GM23248 (cell line): ENCODE measurements around the gene VWA8. TPM values are rescaled to one million over a fixed set of nuclear protein-coding genes. Genes with fewer than 3 reads are reported as not detected.

ENCODE experiments used
- DNase-seq: peaks from one replicate; pipeline ENCODE4 v3.0.0-alpha.2; 2015
- H2AFZ ChIP-seq: fragments of 200-600 bp; sonication (generic); 2 replicates; pipeline ENCODE4 v1.6.1; 2016; ENCODE audit warnings: antibody characterized with exemption
- H3F3A ChIP-seq: fragments of 200-600 bp; sonication (generic); 2 replicates; pipeline ENCODE4 v1.6.1; 2016; ENCODE audit warnings: mild to moderate bottlenecking, antibody characterized with exemption, mixed run types; ENCODE audit not compliant: insufficient read depth
- H3K27ac ChIP-seq: fragments of 200-600 bp; sonication (generic); 2 replicates; pipeline ENCODE4 v1.5.1; 2016; ENCODE audit warnings: mild to moderate bottlenecking
- H3K27me3 ChIP-seq: fragments of 200-600 bp; sonication (generic); replicated peaks from 2 replicates; pipeline ENCODE4 v1.6.1; 2016; ENCODE audit warnings: mild to moderate bottlenecking; ENCODE audit not compliant: insufficient read depth
- H3K36me3 ChIP-seq: fragments of 200-600 bp; sonication (generic); 2 replicates; pipeline ENCODE4 v1.6.1; 2016; ENCODE audit warnings: low read depth, mild to moderate bottlenecking
- H3K4me1 ChIP-seq: fragments of 200-600 bp; sonication (generic); 2 replicates; pipeline ENCODE4 v1.6.1; 2016; ENCODE audit warnings: mild to moderate bottlenecking; ENCODE audit not compliant: insufficient read depth
- H3K4me2 ChIP-seq: fragments of 200-600 bp; sonication (generic); one replicate; pipeline ENCODE4 v1.6.1; 2016; ENCODE audit warnings: mild to moderate bottlenecking; ENCODE audit not compliant: unreplicated experiment
- H3K4me3 ChIP-seq: fragments of 200-600 bp; sonication (generic); 2 replicates; pipeline ENCODE4 v1.5.1; 2016; ENCODE audit warnings: mild to moderate bottlenecking
- H3K79me2 ChIP-seq: fragments of 200-600 bp; sonication (generic); 2 replicates; pipeline ENCODE4 v1.6.1; 2016; ENCODE audit warnings: mild to moderate bottlenecking; ENCODE audit not compliant: insufficient read depth
- H3K9ac ChIP-seq: fragments of 200-600 bp; sonication (generic); 2 replicates; pipeline ENCODE4 v1.6.1; 2016; ENCODE audit warnings: mild to moderate bottlenecking
- H3K9me2 ChIP-seq: fragments of 200-600 bp; sonication (generic); 2 replicates; pipeline ENCODE4 v1.6.1; 2016; ENCODE audit warnings: mixed run types, mild to moderate bottlenecking, moderate library complexity; ENCODE audit not compliant: insufficient read depth
- H3K9me3 ChIP-seq: fragments of 200-600 bp; sonication (generic); one replicate; pipeline ENCODE4 v1.6.1; 2017; ENCODE audit warnings: low read depth
- H4K20me1 ChIP-seq: fragments of 200-600 bp; sonication (generic); 2 replicates; pipeline ENCODE4 v1.6.0; 2016; ENCODE audit not compliant: insufficient read depth
- EZH2 ChIP-seq: fragments of 200-600 bp; sonication (generic); IDR thresholded peaks from 2 replicates; pipeline ENCODE4 v1.6.1; 2018; ENCODE audit warnings: antibody characterized with exemption, mild to moderate bottlenecking; ENCODE audit not compliant: insufficient read depth, poor library complexity, severe bottlenecking
- EZH2phosphoT487 ChIP-seq: fragments of 200-600 bp; sonication (generic); IDR thresholded peaks from 2 replicates; pipeline ENCODE4 v1.6.1; 2018; ENCODE audit warnings: antibody characterized with exemption, moderate library complexity, mild to moderate bottlenecking, low read depth; ENCODE audit not compliant: insufficient read depth
- WGBS, 2 experiments: methylation state at CpG; one replicate each; pipeline ENCODE4 v1.1.6; 2015 to 2017; ENCODE audit warnings: low lambda C conversion rate in 2 of 2, low coverage in 1 of 2; ENCODE audit errors: missing lambda C conversion rate in 2 of 2; 5-methylcytosine and 5-hydroxymethylcytosine counted together
- in situ Hi-C: fragments of 300-500 bp; cut with MboI; formaldehyde crosslinking; loops from 2 replicates; pipeline ENCODE4 v1.15.0; 2020
- polyA plus RNA-seq: library from polyadenylated mRNA; unstranded; fragments of >200 nt; fragmentation: Nextera tagmentation; extraction: Ambion mirVana; gene quantifications from 2 replicates; pipeline ENCODE4 v1.2.1, GENCODE V29; 2016
- total RNA-seq: library from RNA; depleted of rRNA; stranded (reverse); fragments of >200 nt; shearing (Covaris generic); gene quantifications from 2 replicates; pipeline ENCODE4 v1.2.3, GENCODE V29; 2014

VWA8 gene
- total and polyA plus RNA-seq, 2 experiments from 2014 or later = 3.9 to 10.1 TPM

DNA sequence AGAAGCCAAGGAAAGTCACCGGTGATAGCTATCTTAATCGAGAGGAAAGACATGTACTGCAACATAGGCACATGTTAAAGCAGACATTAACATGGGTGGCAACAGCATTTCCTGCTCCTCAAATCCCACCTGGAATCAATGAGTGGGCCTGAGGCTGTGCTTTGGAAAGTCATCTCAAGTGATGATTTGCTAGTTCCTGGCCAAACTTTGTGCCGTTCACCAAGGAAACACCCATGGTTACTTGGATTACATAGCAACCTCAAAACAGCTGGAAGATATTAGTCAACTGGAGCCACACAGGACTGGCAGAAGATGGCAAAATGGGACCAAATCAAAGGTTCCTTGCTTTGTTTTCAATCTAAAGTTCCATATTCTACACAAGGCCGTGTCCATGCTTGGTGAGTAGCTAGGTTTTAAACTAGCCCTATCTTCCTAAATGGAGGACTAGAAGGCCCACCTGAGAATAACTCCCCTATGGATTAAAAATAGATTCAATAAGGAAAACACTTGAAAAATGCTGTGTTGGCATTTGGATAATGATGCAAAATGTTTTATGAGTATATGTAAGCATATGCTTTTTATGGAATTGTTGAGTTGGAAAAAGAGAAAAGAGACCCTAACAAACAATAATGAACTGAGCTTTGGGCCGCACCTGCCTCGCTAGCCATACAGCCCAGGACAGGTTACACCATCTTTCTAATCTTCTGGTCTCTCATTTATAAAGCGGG lies 359.0 kb downstream of the VWA8 start:
- no peaks in the 10 kb centered on the region for H3K9me3 ChIP-seq
- H3K9me2 ChIP-seq = no peaks in the 10 kb centered on the region
- in situ Hi-C loops = no loop called here
- TF ChIP-seq EZH2phosphoT487 = no peak
- TF ChIP-seq EZH2 = no peak
- peak overlapping the region; percentile 25 for H3K4me2 ChIP-seq
- 47 to 49% methylated on average over 7 of the region's 7 CpGs for WGBS, 2 experiments
- peaks cover 30% of the 10 kb centered on the region for H3K4me1 ChIP-seq
- H3K9ac ChIP-seq = peak overlapping the region; percentile 22
- H3K27me3 ChIP-seq = no peaks in the 10 kb centered on the region
- no peaks in the 10 kb centered on the region for H3K79me2 ChIP-seq
- peak overlapping the region; percentile 55 for H3K27ac ChIP-seq
- DNase-seq = peak; percentile 93
- H3F3A ChIP-seq = peaks cover 19% of the 10 kb centered on the region
- no peaks in the 10 kb centered on the region for H4K20me1 ChIP-seq
- no peak overlapping the region for H2AFZ ChIP-seq
- no peak overlapping the region for H3K4me3 ChIP-seq
- no peaks in the 10 kb centered on the region for H3K36me3 ChIP-seq

DNA sequence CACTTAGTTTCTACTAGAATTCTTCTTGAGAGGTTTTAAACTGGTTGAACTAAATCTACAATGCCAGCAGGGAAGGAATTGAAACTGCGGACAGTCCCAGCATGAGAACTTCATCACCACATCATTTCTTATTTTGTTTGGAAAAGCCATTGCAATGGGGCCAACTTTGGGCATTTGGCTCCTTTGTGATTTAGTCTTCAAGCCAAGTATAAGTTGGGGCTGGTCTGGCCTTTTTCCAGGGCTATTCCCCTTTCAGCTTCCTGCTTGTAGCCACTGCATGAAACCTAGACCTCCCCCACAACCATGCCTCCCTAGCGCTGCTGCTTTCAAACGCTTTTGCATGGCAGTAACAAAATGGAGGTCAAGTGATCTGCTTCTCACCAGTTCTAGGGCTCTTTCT lies 361.3 kb downstream of the VWA8 start:
- peaks cover 38% of the 10 kb centered on the region for H3F3A ChIP-seq
- H4K20me1 ChIP-seq = no peaks in the 10 kb centered on the region
- H3K4me3 ChIP-seq = no peak overlapping the region
- H3K9me2 ChIP-seq = no peaks in the 10 kb centered on the region
- H2AFZ ChIP-seq = no peak overlapping the region
- peaks cover 43% of the 10 kb centered on the region for H3K4me1 ChIP-seq
- TF ChIP-seq EZH2 (no peak), EZH2phosphoT487 (no peak)
- DNase-seq = no peak
- in situ Hi-C loops = no loop called here
- 95 to 96% methylated on average over 3 of the region's 3 CpGs for WGBS, 2 experiments
- no peaks in the 10 kb centered on the region for H3K79me2 ChIP-seq
- H3K9ac ChIP-seq = no peak overlapping the region
- H3K9me3 ChIP-seq = no peaks in the 10 kb centered on the region
- H3K27ac ChIP-seq = no peak overlapping the region
- H3K36me3 ChIP-seq = no peaks in the 10 kb centered on the region
- H3K4me2 ChIP-seq = no peak overlapping the region
- H3K27me3 ChIP-seq = no peaks in the 10 kb centered on the region

DNA sequence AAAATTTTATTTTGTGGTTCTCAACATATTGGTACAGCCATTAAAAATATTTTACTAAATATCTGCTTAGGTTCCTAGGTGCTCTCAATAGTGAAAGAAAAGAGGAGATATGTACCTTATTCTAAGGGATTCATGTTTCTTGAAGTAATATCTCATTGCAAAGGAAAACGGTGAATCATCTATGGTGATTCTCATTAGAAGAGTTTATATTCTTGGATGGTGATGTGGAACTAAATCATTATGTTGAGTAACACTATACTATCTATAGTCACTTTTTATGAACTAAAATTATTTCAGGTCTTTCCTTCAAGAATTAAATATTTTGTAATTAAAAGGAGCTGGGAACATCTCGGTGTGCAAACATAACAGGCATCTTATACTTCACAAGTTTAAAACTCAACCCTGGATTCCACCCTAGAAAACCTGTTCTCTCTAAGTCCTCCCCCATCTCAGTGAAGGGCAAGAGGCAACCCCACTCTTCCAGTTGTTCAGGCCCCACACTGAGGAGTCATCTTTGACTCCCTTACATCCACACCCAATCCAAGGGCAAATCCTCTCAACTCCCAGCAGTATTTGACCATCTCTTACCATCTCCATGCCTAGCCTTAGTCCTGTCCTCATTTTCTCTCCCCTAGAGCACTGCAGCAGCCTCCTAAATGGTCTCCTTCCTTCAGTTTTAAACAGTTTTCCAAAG lies 363.4 kb downstream of the VWA8 start:
- Histone ChIP-seq H3K79me2 (no peaks in the 10 kb centered on the region), H2AFZ (no peak overlapping the region), H3K9me3 (no peaks in the 10 kb centered on the region), H3K4me1 (peaks cover 34% of the 10 kb centered on the region), H3K4me2 (peak overlapping the region; percentile 64), H3K27ac (peak overlapping the region; percentile 82), H3K9ac (peak overlapping the region; percentile 43), H3K27me3 (no peaks in the 10 kb centered on the region), H4K20me1 (no peaks in the 10 kb centered on the region), H3K4me3 (peak overlapping the region; percentile 26; the same call in 1 of the 2 replicates), H3K36me3 (no peaks in the 10 kb centered on the region), H3K9me2 (no peaks in the 10 kb centered on the region), H3F3A (peaks cover 30% of the 10 kb centered on the region)
- in situ Hi-C loops = no loop called here
- WGBS, 2 experiments = 12 to 16% methylated on average over 2 of the region's 2 CpGs
- TF ChIP-seq EZH2phosphoT487 (no peak), EZH2 (no peak)
- peak; percentile 79 for DNase-seq

DNA sequence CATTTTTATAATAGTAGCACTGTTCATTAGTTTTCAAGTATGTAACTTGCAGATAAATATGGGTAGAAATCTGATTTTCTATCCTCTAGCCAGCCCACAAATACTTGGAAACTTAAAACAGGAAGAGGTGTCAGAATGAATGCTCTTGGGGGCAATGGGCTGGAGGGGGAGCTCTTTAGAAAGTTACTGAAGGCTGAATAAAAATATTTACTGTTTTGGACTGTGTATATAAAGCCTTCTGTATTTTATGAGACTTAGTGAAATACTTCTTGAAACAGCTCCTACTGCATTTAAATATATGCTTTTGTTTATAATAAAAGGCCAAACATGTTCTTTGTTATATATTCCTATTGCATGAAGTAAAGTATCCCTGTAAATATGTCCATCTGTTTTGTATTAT lies 364.7 kb downstream of the VWA8 start:
- TF ChIP-seq EZH2phosphoT487 (no peak), EZH2 (no peak)
- H3K9ac ChIP-seq = peak overlapping the region; percentile 56
- H4K20me1 ChIP-seq = no peaks in the 10 kb centered on the region
- peak overlapping the region; percentile 64 for H3K4me2 ChIP-seq
- no peaks in the 10 kb centered on the region for H3K9me2 ChIP-seq
- peaks cover 26% of the 10 kb centered on the region for H3K4me1 ChIP-seq
- H3F3A ChIP-seq = peaks cover 30% of the 10 kb centered on the region
- in situ Hi-C loops = no loop called here
- peak overlapping the region; percentile 26; the same call in 1 of the 2 replicates for H3K4me3 ChIP-seq
- H3K9me3 ChIP-seq = no peaks in the 10 kb centered on the region
- H2AFZ ChIP-seq = 0 out of 2 replicates have a peak overlapping the region, but pooled peaks have one; percentile 6
- H3K27ac ChIP-seq = peak overlapping the region; percentile 82
- H3K27me3 ChIP-seq = no peaks in the 10 kb centered on the region
- no peaks in the 10 kb centered on the region for H3K36me3 ChIP-seq
- H3K79me2 ChIP-seq = no peaks in the 10 kb centered on the region
- no peak for DNase-seq
